Tibial nerve (tissue), 3 donors: ENCODE results near the gene ZBTB20.

ENCODE experiments used
- POLR2A ChIP-seq, 2 donors: fragments of 450-650 bp; IDR thresholded peaks; one replicate each; pipeline ENCODE4 v1.6.1; 2017; ENCODE audit warnings: antibody characterized with exemption in 2 of 2, mild to moderate bottlenecking in 2 of 2, moderate library complexity in 2 of 2
- TF ChIP-seq, protein P1 (sequence below), 5 experiments: fragments of 200-600 bp in 3 of 5; fragments of 450-650 bp in 2 of 5; sonication (generic) in 3 of 5; IDR thresholded peaks; one replicate each; pipeline ENCODE4 v1.5.1; 2016 to 2019; ENCODE audit warnings: antibody characterized with exemption in 5 of 5, mild to moderate bottlenecking in 3 of 5, moderate library complexity in 2 of 5

DNA sequence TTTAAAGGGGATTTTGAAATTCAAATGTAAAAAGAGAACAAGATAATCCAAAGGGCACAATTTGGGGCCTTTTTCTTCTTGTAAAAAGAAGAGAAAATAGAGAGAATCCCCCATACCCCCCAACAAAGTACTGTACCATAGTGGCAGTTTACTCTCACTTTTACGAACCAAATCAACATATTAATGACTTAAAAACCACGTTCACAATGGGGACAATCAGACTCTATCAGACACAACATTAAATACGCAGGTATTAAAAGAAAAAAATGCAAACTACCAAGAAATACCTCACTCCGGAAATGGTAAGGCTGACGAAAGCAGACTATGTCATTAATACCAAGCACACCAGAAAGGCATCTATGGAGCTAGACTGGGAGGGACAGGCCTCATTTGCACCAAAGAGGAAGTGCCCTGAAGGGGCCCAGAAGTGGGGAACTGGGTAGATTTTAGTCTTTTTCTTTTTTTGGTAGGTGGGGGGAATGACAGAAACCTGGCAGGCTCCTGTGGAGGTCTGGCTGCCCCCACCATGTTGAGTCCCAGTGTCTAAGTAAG lies 719.0 kb downstream of the ZBTB20 start:
- TF ChIP-seq, protein P1, sequence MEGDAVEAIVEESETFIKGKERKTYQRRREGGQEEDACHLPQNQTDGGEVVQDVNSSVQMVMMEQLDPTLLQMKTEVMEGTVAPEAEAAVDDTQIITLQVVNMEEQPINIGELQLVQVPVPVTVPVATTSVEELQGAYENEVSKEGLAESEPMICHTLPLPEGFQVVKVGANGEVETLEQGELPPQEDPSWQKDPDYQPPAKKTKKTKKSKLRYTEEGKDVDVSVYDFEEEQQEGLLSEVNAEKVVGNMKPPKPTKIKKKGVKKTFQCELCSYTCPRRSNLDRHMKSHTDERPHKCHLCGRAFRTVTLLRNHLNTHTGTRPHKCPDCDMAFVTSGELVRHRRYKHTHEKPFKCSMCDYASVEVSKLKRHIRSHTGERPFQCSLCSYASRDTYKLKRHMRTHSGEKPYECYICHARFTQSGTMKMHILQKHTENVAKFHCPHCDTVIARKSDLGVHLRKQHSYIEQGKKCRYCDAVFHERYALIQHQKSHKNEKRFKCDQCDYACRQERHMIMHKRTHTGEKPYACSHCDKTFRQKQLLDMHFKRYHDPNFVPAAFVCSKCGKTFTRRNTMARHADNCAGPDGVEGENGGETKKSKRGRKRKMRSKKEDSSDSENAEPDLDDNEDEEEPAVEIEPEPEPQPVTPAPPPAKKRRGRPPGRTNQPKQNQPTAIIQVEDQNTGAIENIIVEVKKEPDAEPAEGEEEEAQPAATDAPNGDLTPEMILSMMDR (IDR thresholded peaks at IDR 0.05) = no peak
- TF ChIP-seq POLR2A (IDR thresholded peaks at IDR 0.05) = no peak
